Measurements from ENCODE around the gene ZNF474.
"Not testable (repeated sequence)": the region's sequence is repeated elsewhere in the genome, so short reads cannot be mapped to it uniquely, and the experiment has no call there.

Gene ZNF474

GRCh38 chr5:122129306-122129705 is at the start of gene ZNF474:
TSS of gene ZNF474 (plus strand) at chr5:122129546. CDS start at chr5:122151991, 22,445 bp downstream.
- no peak for DNase-seq

- DNase-seq = no peak
These were observed 47.8 kb upstream of the ZNF474 start for GRCh38 chr5:122081541-122081940.

GRCh38 chr5:122083535-122083934 is 45.8 kb upstream of the ZNF474 start:
- no peak for DNase-seq

DNA sequence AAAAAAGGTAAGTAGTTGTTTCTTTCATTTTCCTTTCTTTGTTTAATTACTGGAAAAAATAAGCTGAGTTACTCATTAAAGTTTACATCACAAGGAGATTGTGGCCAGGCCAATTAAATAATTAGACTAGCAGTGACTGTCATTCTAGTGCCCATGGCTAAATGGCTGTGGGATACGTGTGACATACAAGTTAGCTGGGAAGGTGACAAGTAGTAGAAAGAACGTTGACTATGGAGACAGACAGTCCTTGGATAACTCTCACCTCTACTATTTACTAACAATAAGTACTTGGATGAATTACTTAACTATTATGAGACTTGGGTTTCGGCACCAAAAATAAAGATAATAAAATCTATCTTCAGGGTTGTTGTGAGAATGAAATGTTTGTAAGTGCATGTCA is 44.3 kb upstream of the ZNF474 start:
- no peak for DNase-seq

DNA sequence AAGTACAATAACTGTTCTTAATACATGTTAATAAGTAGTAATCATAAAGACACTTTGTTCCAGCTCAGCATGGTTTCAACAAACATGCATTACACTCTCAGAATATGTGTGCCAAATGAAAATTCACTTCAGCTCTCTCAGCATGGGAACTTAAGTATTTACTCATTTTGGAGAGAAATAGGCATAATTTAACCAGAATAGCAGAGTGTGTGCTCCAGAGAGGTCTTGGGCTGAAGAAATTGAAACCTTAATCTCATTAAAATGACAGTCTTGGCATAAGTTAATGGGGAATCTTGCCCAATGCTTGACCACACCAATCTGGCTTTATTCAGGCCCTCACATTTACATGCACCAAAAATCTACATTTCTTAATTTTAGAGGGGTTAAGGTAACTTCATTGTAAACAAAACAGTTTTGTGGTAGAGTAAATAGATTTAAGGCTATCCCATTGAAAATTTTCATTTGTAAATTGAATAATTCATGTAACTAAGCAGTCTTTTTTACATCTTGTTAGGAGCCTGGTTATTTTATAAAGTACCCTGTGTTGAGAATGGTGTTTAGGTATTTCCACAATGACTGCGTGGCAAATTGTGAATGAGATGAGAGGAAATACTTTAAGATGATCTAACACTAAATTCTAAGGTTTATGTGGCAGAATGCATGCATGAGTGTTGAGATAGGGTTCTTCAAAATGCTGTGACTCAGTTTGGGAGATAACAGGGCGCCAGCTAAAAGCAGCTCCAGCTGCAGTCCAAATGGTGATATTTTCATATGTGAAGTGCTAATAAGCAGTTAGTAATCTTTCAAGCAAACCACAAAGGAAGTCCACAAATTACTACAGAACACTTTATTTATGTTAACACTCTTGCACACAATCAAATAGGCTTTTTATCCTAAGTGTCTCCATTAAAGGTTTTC is 40.0 kb upstream of the ZNF474 start:
- no peak for DNase-seq

DNA sequence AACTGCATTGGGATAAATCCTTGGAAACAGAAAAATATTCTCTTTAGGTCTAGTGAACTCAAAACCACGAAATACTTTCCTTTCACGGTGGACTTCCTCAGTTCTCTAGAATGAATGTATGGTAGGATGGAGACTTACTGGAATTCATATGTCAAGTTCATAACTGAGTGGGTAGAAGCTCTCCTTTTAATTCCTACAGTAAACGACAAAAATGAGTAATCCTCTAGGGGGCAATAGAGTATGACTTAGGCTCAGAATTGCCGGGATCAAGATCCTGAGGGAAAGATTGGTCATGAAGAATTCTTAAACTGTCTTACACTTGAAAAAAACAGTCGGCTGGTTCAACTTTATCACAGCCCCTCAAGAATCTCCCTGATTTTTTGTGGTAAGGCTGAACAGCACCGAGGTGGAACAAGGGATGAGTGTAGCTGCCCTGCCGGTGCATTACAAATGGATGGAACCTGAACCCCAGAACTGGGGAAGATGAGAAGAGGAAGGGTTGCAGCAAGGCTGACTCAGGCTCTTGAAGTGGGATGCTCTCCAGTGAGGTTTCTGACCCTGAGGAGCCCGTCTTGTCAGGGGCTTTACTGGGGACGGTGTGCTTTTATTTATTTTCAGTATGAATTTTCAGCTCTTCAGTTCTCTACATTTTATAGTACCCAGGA is 37.3 kb upstream of the ZNF474 start:
- no peak for DNase-seq

DNA sequence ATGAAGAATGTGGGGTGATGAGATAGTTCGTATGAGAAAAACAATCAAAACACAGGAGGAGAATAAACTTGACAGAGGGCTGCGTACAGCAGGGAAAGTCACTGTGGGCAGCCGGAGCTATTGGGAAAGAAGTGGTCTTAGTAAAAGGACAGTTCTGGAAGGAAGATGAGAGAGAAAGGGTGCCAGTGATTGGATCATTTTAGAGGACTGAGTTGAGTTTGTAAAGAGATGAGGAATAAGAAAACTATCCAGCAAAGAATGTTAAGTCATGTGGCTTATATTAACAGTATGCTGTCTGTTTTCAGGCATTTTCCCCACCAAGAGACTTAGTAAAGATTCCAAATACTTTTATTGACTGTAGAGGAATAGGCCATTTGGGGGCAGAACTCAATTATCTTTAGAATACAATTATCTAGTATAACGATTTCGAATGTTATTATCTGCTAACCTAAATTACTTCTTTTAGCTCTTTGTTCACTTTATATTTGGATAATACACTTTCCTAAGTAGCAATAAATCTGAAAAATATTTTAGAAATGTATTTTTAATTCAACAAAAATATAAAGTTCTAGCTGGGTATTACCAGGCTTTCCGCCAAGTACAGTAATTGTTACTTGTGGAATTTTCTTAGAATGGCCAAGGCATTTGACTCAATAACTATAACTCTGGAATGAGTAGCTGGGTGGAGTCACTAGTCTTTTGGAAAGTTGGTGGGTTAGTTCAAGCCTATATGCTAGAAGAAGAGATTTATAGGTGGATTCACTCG is 35.7 kb upstream of the ZNF474 start:
- no peak for DNase-seq

DNA sequence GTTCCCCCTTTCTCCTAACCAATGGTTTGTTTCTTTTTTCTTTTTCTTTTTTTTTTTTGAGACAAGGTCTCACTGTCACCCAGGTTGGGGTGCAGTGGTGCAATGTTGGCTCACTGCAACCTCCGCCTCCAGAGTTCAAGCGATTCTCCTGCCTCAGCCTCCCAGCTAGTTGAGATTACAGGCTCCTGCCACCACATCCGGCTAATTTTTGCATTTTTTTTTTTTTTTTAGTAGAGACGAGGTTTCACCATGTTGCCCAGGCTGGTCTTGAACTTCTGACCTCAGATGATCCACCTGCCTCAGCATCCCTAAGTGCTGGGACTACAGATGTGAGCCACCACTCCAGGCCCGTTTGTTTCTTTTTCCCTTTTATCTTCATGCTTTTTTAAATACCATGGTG is 35.1 kb upstream of the ZNF474 start:
- not testable (repeated sequence) for DNase-seq

DNA sequence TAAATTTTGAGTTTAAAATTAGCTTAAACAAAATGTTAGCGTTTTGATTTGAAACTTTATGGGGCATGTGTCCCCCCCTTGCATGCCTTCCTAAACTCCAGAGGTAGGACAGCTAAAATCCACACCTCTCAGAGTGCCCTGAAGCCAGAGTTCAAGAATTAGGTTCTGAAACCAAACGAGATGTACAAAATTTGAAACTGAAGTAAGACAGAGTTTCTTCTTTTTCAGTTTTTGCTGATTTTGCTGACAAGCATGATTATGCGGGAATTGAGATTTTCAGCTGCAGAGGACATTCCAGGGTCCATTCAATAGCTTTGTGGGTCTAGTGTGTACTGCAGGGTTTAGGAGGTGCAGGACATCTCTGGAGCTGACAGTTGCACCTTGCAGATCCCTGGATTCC is 34.2 kb upstream of the ZNF474 start:
- DNase-seq = no peak

DNA sequence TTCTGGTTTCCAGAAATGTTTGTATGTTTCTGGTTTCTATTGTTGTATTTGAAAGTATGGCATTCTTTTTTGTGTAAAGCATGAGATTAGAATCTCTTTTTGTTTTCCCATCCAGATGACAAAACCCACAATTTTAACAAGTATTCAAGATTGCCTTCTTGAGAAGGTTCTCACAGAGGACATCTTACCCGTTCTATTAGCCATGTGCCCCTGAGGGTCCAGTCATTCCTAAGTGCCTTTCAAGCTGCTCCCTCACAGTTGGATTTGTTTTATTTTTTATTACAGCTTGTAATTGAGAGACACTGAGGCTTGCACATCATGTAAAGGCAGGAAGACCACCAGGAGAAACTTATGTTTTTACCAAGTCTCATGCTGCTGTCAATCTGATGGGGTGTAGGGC is 32.0 kb upstream of the ZNF474 start:
- DNase-seq = no peak

GRCh38 chr5:122099060-122099790 is 30.1 kb upstream of the ZNF474 start:
- DNase-seq = no peak

GRCh38 chr5:122101636-122102285 is 27.6 kb upstream of the ZNF474 start:
- DNase-seq = no peak

- DNase-seq = no peak
These were observed 26.5 kb upstream of the ZNF474 start for GRCh38 chr5:122102825-122103224.

DNA sequence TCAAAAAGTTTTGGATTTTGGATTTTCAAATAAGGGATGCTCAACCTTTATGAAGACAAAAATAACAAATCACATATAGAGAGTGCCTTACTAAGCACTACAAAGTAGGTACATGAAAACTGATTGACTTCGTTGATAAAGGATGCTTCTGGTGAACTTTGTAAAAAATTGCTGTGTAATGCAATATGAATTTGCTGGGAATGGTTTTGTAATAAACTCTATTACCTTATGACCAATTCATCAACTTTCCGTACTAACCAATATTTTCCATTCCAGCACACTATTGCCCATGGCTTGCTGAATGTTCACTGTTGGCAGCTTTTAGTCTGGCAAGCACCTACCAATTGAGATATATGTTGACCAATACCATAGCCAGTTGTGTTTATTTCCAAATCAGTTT is 23.4 kb upstream of the ZNF474 start:
- no peak for DNase-seq

GRCh38 chr5:122107016-122107415 is 22.3 kb upstream of the ZNF474 start:
- DNase-seq = no peak

GRCh38 chr5:122110987-122111386 is 18.4 kb upstream of the ZNF474 start:
- no peak for DNase-seq

GRCh38 chr5:122111460-122111859 is 17.9 kb upstream of the ZNF474 start:
- no peak for DNase-seq

- DNase-seq = no peak
These were observed 17.3 kb upstream of the ZNF474 start for GRCh38 chr5:122112063-122112462.

DNA sequence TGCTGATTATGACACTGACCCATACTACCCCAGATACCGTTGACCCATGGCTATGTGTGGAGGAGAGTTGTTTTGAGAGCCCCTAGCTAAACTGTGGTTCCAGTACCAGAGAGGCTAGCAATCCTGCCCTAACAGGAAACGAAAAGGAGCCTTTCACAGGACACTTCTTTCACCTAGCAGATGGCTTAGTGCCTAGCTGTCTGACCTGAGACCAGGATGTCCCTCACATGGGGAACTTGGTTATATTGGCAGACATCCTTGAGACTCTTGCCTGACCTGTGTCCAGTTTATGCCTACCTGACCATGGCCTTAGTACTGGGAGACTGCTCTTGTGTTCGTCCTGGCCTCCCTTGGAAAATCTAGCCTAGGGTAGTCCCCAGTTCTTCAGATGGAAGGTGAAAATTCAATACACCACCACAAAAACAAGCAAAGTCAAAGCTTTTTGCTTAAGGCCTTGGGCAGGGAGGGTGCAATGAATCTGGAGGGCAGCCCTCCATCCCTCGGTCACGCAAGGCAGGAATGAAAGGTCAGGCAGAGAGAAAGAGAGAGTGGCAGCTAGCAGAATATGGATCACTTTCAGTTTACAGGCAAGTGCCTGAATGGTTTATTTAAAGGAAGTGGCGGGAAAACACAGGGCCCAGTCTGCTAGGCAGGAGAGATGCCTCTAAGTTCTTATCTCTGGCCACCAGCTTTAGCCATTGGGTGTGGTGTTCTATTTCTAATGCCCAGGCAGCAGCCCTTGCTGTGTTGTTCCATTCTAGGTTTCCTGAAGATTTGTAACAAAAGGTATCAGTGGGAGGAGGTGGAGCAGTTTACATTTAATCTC is 16.4 kb upstream of the ZNF474 start:
- no peak for DNase-seq

- no peak for DNase-seq
These were observed 14.8 kb upstream of the ZNF474 start for GRCh38 chr5:122114501-122114900.

GRCh38 chr5:122118356-122118948 is 10.9 kb upstream of the ZNF474 start:
- no peak for DNase-seq

All from activated CD4-positive, CD25-positive, alpha-beta regulatory T cell (primary cell).